Keratinocyte (primary cell): ENCODE data around the gene ZFP36L2.

Source experiments
- EZH2 ChIP-seq: IDR thresholded peaks from one replicate; pipeline ENCODE4 v1.6.1; 2012; ENCODE audit warnings: inconsistent platforms, mild to moderate bottlenecking, low read length, moderate library complexity
- TF ChIP-seq, protein P1 (sequence below), 3 experiments: IDR thresholded peaks in 1 of 3; conservative IDR thresholded peaks in 1 of 3; optimal IDR thresholded peaks in 1 of 3; 2 replicates in 2 of 3; 3 replicates in 1 of 3; pipeline versions ENCODE3 to v1.5.1; 2011; ENCODE audit warnings: low read length in 3 of 3, mild to moderate bottlenecking in 3 of 3, moderate library complexity in 2 of 3, control low read depth in 1 of 3, inconsistent platforms in 1 of 3; ENCODE audit not compliant: insufficient read depth in 2 of 3; ENCODE audit errors: extremely low read depth in 1 of 3

DNA sequence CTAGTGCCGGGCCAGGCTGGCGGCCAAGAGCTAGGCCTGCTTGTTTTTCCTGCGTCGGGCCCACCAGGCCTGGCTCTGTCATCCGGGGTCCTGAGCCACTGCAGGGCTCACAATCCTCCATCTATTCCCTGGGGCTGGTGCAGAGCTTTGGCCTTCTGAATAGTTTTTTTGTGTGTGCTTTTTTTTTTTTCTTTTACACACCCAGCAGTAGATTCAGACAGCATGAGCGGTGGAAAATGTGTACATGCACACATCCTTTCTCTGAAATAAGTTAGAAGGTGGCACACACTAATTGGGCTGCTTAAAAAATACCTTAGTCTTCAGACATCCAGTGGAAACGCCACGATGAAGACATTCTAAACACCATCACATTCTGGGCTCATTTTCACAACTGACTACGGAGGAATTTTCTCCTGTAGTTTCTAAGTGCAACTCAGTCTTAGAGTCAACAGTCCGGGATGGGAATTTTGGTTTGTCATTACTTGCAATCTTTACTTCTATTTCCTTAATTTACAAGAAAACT is 6.1 kb downstream of the ZFP36L2 start:
- TF ChIP-seq, protein P1, sequence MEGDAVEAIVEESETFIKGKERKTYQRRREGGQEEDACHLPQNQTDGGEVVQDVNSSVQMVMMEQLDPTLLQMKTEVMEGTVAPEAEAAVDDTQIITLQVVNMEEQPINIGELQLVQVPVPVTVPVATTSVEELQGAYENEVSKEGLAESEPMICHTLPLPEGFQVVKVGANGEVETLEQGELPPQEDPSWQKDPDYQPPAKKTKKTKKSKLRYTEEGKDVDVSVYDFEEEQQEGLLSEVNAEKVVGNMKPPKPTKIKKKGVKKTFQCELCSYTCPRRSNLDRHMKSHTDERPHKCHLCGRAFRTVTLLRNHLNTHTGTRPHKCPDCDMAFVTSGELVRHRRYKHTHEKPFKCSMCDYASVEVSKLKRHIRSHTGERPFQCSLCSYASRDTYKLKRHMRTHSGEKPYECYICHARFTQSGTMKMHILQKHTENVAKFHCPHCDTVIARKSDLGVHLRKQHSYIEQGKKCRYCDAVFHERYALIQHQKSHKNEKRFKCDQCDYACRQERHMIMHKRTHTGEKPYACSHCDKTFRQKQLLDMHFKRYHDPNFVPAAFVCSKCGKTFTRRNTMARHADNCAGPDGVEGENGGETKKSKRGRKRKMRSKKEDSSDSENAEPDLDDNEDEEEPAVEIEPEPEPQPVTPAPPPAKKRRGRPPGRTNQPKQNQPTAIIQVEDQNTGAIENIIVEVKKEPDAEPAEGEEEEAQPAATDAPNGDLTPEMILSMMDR (optimal IDR thresholded peaks at IDR 0.05 in 1 of 3, IDR thresholded peaks at IDR 0.05 in 1 of 3, conservative IDR thresholded peaks at IDR 0.05 in 1 of 3; ENCODE audit: extremely low read depth in 1 of 3, insufficient read depth in 2 of 3, low read length in 3 of 3) = no peak
- TF ChIP-seq EZH2 = no peak
